GM18858 (cell line): ENCODE data around the gene KANK4.
A peak's percentile ranks its signal among the peaks of the same experiment; 100 is the strongest.
"Not testable (repeated sequence)": the region's sequence is repeated elsewhere in the genome, so short reads cannot be mapped to it uniquely, and the experiment has no call there.

Source experiments
- ATAC-seq: cut with Tn5 transposase; IDR thresholded peaks from one replicate; pipeline ENCODE4 v1.9.1; 2021; ENCODE audit not compliant: unreplicated experiment

KANK4 gene

DNA sequence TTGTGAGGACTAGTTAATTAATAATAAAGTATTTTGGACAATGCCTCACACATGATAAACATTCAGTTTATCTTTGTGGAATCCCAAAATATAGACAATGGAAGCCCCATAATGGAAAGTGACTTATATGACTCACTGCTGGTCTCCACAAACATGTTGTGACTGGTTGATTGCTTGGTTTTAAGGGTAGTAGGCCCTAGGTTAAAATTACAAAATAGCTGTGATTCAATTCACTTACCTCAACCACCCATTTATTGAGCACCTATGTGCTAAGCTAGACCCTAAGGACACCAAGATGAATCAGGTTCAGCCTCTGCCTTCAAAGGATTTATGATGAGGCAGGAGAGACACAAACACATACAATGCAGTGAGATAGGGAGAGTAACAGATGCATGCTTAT is 42.4 kb downstream of the KANK4 start:
- ATAC-seq = no peak

DNA sequence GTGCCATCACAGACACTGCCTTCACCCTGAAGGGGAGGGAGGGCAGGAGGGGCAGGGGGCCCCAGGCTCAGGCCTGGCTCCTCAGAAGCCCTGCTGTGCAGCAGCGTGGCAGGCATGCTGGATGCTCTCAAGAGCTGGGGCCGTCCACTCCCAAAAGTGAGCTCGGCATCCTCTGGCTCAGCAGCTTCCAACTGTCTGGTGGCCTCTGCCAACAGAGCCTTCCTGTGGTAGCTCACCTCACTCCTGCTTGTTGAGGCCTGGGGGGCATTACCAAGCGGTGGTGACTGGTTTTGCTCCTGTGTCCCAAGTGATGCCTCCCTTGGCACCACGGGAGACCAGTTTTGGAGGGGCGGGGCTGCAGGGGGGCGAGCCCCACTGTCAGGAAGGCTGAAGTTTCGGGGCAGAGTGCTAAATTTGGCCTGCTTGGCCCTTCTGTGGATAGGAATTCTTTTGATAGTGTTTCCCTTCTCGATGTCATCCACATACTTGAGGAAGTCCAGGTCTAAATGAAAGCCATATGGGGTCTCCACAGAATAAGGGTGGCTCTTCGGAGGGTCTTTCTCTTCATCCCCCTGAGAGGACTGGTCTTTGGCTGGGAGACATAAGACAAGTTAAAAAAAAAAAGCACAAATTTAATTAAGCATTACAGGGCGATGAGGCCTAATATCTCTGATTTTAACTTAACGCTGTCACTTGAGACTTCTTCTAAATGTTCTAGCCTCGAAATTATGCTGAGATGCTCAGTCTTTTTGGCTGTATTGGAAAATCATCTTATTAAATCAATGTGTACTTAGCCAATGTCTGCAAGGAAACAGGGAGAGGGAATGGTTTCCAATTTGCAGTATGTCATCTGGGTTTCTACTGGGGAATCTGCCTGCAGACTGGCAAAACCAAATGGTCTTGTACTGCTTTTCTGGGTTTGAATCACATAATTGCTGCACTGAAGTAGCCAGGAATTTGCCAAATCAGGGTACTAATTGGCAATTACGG is 44.4 kb downstream of the KANK4 start:
- ATAC-seq = no peak

DNA sequence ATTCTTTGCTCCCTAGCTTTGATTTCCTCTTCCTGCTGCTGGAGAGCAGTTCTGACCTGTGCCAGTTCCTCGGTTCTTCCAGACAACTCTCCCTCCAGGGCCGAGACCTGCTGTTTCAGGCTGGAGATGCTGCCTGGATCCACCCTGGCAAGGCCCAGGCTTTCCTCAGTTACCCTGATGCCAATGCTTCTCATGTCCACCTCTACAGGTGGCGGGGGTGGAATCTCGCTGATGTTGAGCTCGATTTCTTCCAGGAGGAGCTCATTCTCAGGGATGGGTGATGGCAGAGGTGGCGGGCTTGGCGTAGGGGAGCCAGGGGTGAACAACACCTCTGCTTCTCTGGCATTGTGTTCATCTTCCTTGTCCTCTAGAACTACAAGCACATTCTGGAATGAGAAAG is 45.3 kb downstream of the KANK4 start:
- ATAC-seq = no peak

DNA sequence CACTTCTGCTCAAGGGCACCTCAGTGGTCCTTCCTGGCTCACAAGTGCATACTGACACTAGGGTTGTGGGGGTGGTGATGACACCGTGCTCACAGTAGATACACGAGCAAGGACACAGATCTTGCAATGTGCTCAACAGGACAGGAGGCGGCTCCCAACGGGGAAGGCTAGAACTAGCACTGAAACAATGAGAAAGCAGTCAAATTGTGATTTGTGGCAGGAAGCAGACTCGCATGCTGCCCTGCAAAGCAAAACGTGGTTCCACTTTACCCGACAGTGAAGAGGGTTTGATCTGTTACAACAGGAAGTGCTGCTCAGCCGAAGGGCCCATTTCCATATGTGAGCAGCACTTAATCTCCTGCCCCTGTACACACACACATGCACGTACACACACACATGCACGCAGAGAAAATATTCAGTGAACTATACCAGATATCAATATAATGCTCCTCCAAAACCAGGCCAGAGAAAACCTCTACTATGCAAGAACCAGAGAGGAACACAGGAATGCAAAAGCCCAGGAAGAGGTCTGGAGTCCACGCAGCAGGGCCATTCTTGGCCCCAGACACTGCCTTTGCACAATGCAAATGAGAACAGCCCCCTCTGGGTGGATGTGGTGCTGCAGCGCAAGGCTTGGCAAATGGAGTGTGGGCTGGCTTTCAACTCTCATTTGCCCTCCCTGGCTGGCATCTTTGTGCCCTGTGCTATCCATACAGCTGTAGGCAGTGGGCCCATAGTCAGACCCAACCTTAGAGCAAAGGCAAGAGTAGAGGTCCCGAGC is 47.1 kb downstream of the KANK4 start:
- peak; percentile 84 for ATAC-seq

DNA sequence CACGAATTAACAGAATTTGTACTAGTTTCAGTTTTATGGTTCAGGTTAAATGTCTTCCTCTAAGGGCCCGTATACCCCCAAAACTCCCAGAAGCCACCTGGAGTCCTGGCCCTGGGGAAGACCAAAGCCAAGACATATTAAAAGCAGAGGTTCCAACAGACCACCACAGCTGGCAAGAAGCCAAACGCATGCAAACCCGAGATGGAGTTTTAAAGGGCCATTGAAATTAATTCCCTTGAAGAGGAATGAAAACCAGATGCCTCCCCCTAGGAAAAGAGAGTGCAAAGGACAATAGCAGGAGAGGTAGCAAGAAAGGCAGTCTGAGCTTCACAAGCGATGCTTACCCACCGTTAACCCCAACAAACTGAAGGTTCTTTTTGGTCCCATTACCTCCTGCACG is 48.1 kb downstream of the KANK4 start:
- ATAC-seq = no peak

DNA sequence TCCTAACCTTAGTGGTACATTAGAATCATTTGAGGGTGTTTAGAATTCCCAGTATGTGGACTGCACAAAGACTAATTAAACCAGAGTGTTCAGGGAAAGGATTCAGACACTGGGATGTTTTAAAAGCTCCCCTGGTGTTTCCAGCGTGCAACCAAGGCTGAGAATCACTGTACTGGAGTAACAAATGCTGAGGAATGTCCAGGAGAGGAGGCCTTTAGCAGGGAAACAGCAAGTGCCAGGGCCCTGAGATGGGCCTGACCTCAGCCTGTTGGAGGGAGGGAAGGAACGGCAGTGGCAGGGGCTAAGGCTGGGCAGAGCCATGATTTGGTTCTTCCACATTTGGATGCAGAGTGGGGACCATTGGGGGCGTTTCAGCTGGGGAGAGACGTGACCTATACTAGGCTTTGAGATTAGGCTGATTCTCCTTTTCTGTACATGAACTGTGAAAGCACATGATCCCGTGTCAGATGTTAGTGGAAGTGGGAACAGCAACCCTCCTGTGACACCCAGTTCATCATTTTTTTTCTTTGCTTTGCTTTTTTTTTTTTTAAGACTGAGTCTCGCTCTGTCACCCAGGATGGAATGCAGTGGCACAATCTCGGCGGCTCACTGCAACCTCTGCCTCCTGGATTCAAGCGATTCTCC is 49.3 kb downstream of the KANK4 start:
- no peak for ATAC-seq

DNA sequence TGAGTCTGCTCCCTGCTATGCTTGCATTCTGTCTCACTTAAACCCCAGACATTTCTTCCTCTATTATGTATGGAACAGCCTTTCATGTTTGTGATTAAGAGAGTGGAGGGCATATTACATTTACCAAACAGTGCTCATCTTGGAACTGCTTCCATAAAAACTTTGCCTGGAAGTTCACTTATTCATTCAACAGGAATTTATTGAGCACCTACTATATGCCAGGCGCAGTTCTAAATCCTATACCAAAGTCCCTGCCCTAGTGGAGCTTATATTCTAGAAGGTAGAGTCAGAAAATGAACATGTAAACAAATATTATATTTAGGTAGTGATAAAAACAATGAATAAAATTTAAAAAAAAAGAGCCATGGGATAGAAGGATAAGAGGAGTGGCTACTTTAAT is 49.8 kb downstream of the KANK4 start:
- no peak for ATAC-seq

DNA sequence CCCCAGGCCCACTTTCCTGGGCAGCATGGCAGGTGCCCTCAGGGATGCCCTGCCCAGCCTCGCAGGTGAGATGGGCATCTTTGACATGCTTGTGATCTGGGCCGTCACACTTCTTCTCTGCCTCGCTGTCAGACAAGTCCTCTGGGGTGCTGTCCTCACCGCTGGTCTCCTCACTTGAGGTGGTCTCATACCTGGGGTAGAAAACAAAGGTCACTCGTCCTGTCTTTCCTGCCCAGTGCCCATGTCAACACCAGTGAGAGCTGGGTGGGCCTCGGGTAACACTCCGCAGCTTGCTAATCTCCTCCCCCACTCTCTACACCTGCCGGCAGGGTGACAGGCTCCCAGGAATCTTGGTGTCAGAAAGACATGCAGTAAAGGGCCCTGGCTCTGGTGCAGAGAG is 50.9 kb downstream of the KANK4 start:
- no peak for ATAC-seq

DNA sequence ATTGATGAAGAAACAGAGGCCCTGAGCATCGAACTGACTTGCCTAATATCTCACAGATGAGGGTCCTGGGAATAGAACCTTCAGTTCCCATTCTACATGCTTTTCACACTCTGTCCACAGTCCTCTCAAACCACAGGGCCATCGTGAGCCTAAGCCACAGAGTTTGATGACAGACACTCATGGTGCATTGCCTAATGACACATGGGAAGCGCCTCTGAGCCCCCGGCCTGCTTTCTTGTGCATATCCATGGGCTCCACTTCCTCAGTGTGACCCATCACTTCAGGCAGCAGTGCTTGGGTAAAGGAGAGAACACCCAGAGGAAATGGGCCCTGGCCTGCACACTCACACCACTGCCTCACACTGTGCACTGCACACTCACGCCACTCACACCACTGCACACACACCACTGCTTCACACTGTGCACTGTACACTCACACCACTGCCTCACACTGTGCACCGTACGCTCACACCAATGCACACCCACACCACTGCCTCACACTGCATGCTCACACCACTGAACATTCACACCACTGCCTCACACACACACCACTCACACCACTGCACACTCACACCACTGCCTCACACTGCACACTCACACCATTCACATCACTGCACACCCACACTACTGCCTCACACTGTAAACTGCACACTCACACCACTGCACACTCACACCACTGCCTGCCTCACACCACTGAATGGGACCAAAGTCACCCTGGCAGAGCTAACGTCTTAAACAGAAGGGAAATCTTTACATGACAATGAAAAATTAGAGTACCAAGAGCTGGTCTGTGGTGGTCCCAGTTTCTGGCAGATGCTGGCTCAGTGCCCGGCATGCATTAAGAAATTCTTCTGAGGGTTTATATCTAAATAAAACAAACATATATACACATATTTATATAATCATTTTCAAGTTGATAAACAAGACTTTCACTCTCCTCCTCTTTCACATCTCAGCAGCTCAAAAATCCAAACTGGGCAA is 53.0 kb downstream of the KANK4 start:
- ATAC-seq = no peak

DNA sequence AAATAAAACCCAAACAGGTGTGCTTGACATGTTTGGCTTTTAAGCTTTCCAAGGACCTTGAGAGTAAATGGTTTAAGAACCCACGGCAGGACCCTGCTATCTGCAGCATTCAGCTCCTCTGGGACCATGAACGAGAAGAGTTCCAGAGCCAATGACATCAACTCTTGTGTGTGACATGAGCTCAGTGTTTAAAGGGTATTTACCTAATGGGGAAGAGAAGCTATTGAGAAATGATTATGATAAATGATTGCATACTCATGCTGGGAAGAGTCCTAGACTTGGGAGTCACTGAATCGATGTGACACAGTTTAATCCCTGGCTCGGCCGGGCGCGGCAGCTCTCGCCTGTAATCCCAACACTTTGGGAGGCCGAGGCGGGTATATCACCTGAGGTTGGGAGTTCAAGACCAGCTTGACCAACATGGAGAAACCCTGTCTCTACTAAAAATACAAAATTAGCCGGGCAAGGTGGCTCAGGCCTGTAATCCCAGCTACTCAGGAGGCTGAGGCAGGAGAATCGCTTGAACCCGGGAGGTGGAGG is 55.4 kb downstream of the KANK4 start:
- ATAC-seq = no peak

DNA sequence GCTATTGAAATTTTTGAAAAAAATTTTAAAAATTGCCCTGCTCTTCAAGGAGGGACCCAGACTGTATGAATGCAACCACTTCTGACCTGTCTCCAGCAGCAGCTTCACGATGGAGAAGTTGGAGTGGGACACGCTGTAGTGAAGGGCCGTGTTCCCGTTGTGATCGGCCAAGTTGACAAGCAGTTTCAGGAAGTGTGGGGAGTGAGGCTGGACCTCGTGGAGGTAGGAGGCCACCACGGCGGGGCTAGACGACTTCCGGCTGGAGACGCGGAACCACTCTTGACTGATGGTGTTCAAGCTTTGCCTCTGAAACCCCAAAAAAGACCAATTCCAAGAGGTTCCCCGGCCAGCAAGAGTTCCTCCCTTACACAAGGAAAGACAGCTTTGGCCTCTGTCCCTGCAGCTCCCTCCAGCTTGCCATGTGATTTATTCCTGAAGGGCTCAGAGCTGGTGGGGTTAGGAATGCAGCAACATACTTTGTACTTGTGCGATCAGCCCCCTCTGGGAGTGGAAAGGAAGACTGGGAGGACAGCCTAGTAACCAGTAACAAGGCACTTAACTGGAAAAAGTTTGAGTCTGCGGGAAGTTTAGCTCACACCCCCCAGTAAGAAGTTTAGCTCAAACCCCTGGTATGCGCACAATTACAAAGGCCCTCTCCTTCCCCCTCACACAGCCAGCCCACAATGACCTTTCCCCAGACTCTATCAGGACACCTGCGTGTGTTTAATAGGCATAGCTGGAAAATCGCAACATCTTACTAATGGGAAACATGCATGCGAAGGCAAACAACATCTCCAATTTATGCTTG is 56.0 kb downstream of the KANK4 start:
- no peak for ATAC-seq

DNA sequence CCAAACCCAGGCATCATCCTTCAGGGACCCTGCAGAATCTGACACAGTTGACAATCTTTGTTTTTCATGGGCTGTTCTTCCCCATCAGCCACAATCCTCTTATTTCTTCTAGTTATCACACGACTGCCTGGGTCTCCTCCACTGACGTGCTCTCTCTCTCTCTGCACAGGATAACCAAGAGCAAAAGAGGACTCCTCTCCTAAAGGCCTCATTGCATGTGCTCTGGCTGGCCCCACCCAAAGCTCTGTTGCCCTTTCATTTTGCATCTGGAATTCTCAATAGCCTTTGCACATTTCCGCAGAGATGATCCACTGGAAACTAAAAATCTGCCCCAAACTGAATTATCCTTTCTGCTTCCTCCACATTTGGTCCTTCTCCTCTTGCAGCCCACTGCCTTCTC is 58.5 kb downstream of the KANK4 start:
- no peak for ATAC-seq

DNA sequence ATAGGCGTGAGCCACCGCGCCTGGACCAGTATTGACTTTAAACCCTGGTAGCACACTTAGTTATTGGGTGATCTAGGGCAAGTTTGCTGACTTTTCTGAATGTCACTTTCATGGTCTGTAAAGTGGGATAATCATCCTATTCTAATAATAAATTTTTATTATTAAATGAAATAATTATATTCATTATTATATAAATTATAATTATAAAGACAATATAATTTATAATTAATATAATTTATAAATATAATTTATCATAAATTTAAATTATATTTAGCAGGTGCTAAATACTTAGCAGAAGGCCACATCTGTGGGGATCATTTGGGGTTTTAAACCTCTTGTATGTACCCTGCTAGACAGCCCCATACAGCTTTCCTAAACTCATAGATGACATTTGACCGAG is 59.7 kb downstream of the KANK4 start:
- no peak for ATAC-seq

DNA sequence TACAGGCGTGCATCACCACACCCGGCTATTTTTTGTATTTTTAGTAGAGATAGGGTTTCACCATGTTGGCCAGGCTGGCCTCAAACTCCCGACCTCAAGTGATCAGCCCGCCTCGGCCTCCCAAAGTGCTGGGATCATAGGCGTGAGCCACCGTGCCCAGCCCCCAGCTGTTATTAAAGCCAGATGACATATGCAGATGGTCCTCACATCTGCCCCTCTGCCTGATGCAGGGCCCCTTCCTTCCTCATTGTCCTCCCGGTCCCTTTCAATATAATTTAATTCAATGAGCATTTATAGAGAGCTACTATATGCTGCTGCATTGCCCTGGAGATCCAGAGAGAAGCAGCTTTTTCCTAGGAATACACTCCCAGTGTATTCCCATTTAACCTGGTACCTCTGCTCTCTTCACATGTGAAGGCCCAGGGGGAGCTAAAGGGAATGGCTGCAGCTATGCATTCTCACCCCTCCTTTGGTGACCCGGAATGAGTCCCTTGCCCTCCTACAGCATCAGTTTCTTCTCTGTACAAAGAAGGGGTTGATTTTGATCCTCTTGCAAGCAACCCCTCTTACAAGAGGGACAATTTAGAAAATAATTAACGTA is 69.0 kb downstream of the KANK4 start:
- ATAC-seq = no peak

DNA sequence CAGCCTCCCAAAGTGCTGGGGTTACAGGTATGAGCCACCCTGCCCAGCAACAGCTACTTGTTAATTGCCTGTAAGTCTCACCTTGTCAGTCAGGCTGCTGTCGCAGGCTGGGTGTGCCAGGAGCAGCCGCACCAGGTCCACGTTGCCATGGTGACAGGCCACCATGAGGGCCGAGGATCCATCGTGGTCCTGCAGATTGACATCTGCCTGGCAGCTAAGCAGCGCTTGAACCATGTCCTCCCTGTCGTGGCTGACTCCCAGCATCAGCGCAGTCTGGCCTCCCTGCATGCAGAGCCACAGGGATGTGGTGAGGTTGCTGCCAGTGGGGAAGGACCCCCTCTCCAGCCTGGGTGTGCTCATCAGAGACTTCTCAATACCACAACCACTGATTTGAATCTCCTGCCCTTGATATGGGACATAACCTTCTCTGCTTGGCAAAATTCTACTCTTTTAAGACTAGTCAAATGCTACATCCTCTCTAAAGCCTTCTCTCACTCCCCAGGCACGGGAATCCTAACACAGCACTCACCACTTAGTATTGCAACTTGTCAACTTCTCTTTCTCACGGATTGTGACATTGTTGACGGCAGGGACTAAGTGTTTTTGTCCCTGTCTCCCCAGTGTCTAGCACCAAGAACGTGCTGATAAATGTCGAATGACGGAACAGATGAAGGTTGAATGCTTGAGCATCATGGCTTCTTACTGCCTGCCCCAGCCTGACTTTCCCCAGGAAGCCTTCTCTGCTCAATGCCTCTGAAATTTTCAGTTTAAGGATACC is 71.7 kb downstream of the KANK4 start:
- ATAC-seq = no peak

DNA sequence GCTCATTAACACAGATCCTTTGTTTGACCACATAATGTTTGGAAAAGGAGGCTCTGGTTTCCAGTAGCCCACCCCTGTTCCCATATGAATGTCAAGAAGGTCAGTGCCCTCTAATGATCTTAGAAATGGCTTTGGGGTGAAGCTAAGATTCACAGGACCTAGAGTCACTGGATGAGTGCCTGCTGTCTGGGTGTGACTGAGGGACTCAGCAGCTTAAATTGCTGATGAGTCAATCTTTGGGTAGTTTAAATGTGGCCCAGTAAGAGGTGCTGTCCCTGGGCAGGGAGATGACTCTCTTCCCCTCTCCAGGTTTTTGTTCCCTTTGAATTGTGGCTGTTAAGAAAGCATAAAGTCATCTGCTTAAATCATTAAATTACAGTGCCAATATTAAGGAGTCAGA is 74.0 kb downstream of the KANK4 start:
- ATAC-seq = no peak

DNA sequence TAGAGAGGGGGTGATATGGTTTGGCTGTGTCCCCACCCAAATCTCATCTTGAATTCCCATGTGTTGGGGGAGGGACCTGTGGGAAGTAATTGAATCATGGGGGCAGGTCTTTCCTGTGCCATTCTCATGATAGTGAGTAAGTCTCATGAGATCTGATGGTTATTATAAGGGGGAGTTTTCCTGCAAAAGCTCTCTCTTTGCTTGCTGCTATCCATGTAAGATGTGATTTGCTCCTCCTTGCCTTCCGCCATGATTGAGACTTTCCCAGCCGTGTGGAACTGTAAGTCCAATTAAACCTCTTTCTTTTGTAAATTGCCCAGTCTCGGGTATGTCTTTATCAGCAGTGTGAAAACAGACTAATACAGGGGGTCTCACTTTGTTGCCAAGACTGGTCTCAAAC is 74.9 kb downstream of the KANK4 start:
- not testable (repeated sequence) for ATAC-seq
